Ovary (tissue), 10 donors: Measurements from ENCODE around the gene EXOG. TPM values are rescaled to one million over a fixed set of nuclear protein-coding genes. Genes with fewer than 3 reads are reported as not detected.

Experiments
- DNase-seq, 5 donors: peaks; one replicate each; pipeline ENCODE4 v3.0.0-alpha.2; 2019 to 2020
- H3K27ac ChIP-seq, 2 donors: fragments of 200-600 bp; one replicate each; pipeline versions ENCODE4 v1.5.1 to v1.8.0; 2019 to 2022
- H3K27me3 ChIP-seq: fragments of 200-600 bp; one replicate; pipeline ENCODE4 v1.8.0; 2022
- H3K36me3 ChIP-seq: fragments of 200-600 bp; sonication (generic); one replicate; pipeline ENCODE4 v1.5.1; 2019
- H3K4me1 ChIP-seq: one replicate; pipeline ENCODE4 v1.8.1; 2013; ENCODE audit warnings: mild to moderate bottlenecking, moderate library complexity; ENCODE audit not compliant: insufficient read depth
- H3K4me3 ChIP-seq: fragments of 200-600 bp; sonication (generic); one replicate; pipeline ENCODE4 v1.5.1; 2017
- H3K9me3 ChIP-seq, 2 donors: fragments of 200-600 bp in 1 of 2; sonication (generic) in 1 of 2; one replicate each; pipeline versions ENCODE4 v1.5.1 to v1.8.1; 2013 to 2019; ENCODE audit warnings: mild to moderate bottlenecking in 1 of 2, moderate library complexity in 1 of 2
- CTCF ChIP-seq, 3 donors: fragments of 450-650 bp in 2 of 3; fragments of 200-600 bp in 1 of 3; IDR thresholded peaks; one replicate each; pipeline versions ENCODE4 v1.5.1 to v1.8.0; 2016 to 2022; ENCODE audit warnings: antibody characterized with exemption in 3 of 3, mild to moderate bottlenecking in 1 of 3
- EP300 ChIP-seq: sonication (generic); formaldehyde crosslinking; IDR thresholded peaks from one replicate; pipeline ENCODE4 v1.6.1; 2017; ENCODE audit warnings: antibody characterized with exemption
- POLR2A ChIP-seq: fragments of 450-650 bp; IDR thresholded peaks from one replicate; pipeline ENCODE4 v1.6.1; 2017; ENCODE audit warnings: antibody characterized with exemption, mild to moderate bottlenecking, moderate library complexity
- whole genome bisulfite sequencing, 3 donors: extraction: QIAGEN DNeasy Blood & Tissue Kit in 1 of 3; methylation state at CpG; one replicate each; pipeline versions ENCODE4 v1.1.5 to v1.1.7; 2013 to 2017; 5-methylcytosine and 5-hydroxymethylcytosine counted together
- intact Hi-C, 4 donors: fragments of 100-400 bp; cut with DNase I; formaldehyde crosslinking; loops; one replicate each; pipeline versions ENCODE4 v1.11.0 to v1.15.1; 2022 to 2023
- long read RNA-seq, 3 donors: library from polyadenylated mRNA in 2 of 3; unstranded in 2 of 3; transcript quantifications; one replicate each; pipeline ENCODE4 v2.0.0 and lab custom pipeline, GENCODE V29; 2021 to 2026
- polyA plus RNA-seq, 2 donors: library from polyadenylated mRNA; stranded (reverse); fragments of 200-250 nt in 1 of 2; fragments of 350-450 nt in 1 of 2; fragmentation: Illumina TruSeq in 1 of 2; extraction: RNeasy Lipid Tissue Mini Kit (QIAGEN cat#74804) in 1 of 2; gene quantifications; one replicate each; pipeline ENCODE4 v1.2.3, GENCODE V29; 2013 to 2014
- total RNA-seq, 7 donors: library from RNA; depleted of rRNA in 2 of 7; stranded (reverse); fragments of >200 nt in 2 of 7; fragmentation: NEBNext Ultra II Directional in 3 of 7; extraction: Animal tissue kit (Norgen Biotek cat#: 25700) in 3 of 7; gene quantifications; one replicate each; pipeline versions ENCODE4 v1.1.0 to v1.2.4, GENCODE V29; 2016 to 2023
- donor health status: DM: no; HTN: no; CAD: no; lungs with moderate emphysema.
- donor health status: DM: no; HTN: no; CAD: no.
- donor health status: Bipolar disorder and iron deficiency.
- donor health status: DM: yes; HTN: yes; CAD: no.
- donor health status: DM: no; HTN: no; CAD: no.
- donor health status: DM: yes; HTN: yes; CAD: no.

Gene EXOG
- total RNA-seq (10 to 100 TPM in 1 of 7 donors, 1 to 10 TPM in 6; 7.7 to 14.8 (median 9.0) TPM), polyA plus RNA-seq (10 to 100 TPM in 1 of 2 donors, 1 to 10 TPM in 1; 5.4 to 12.6 TPM)
- long read RNA-seq, donor 1, partial matches to known transcripts = 0 of 11 reads
- long read RNA-seq, donor 1, other reads (novel, unspliced or antisense) = 6 of 11 reads
- long read RNA-seq, donor 2, partial matches to known transcripts = 0 of 3 reads
- long read RNA-seq, donor 2, other reads (novel, unspliced or antisense) = 0 of 3 reads
- long read RNA-seq, donor 3, partial matches to known transcripts = 0 of 10 reads
- long read RNA-seq, donor 3, other reads (novel, unspliced or antisense) = 6 of 10 reads

- peak; percentile 92 to 97 (median 95) for DNase-seq
- peak within 1 kb of the TSS; percentile 25 to 55 for H3K27ac ChIP-seq
- WGBS, 3 donors = 1% methylated on average over 52 to 53 of the region's 53 CpGs
- TF ChIP-seq EP300 (no peak), CTCF (IDR thresholded peaks at IDR 0.05) (peak; percentile 75 to 95 (median 80))
- no peaks in the 10 kb centered on the region for H3K4me1 ChIP-seq
- peak within 1 kb of the TSS; percentile 64 for H3K4me3 ChIP-seq
- H3K27me3 ChIP-seq = no peaks in the 10 kb centered on the region
- H3K9me3 ChIP-seq = no peaks in the 10 kb centered on the region
- intact Hi-C loops = no loop called here
- H3K36me3 ChIP-seq = no peaks in the 10 kb centered on the region
Measured at GRCh38 chr3:38496131-38496910, at the start of gene EXOG. Gene EXOG, plus strand, starts transcription at chr3:38496340. Its CDS starts 28 bp downstream, at chr3:38496368.

GRCh38 chr3:38446812-38447211 is 49.3 kb upstream of the EXOG start:
- H3K9me3 ChIP-seq = no peaks in the 10 kb centered on the region
- no peaks in the 10 kb centered on the region for H3K4me1 ChIP-seq
- no peak overlapping the region for H3K27ac ChIP-seq
- DNase-seq = no peak
- H3K27me3 ChIP-seq = no peaks in the 10 kb centered on the region
- intact Hi-C loops = loop anchor here in 1 of 4 donors (10.0 kb wide), 1 partner anchor 938 kb away; the partner anchor contains the start of gene SLC25A38
- H3K36me3 ChIP-seq = no peaks in the 10 kb centered on the region
- no peak overlapping the region for H3K4me3 ChIP-seq
- no peak for TF ChIP-seq CTCF (IDR thresholded peaks at IDR 0.05)
- TF ChIP-seq EP300 = no peak
- TF ChIP-seq POLR2A = no peak

GRCh38 chr3:38450853-38451252 is 45.3 kb upstream of the EXOG start:
- no peaks in the 10 kb centered on the region for H3K9me3 ChIP-seq
- no peaks in the 10 kb centered on the region for H3K36me3 ChIP-seq
- H3K4me3 ChIP-seq = no peak overlapping the region
- H3K27me3 ChIP-seq = no peaks in the 10 kb centered on the region
- no peak overlapping the region for H3K27ac ChIP-seq
- no peak for DNase-seq
- WGBS, 3 donors = 94 to 98% (median 95%) methylated on average over 3 of the region's 3 CpGs
- peaks cover 5% of the 10 kb centered on the region for H3K4me1 ChIP-seq
- TF ChIP-seq EP300 = no peak
- intact Hi-C loops = no loop called here

- H3K4me1 ChIP-seq = peaks cover 23% of the 10 kb centered on the region
- 9 to 23% (median 13%) methylated on average over 18 to 47 of the region's 48 CpGs for WGBS, 3 donors
- peak within 1 kb of the TSS; percentile 68 for H3K4me3 ChIP-seq
- H3K27me3 ChIP-seq = no peaks in the 10 kb centered on the region
- intact Hi-C loops = no loop called here
- no peaks in the 10 kb centered on the region for H3K36me3 ChIP-seq
- peak within 1 kb of the TSS; percentile 84 to 85 for H3K27ac ChIP-seq
- DNase-seq = peak; percentile 91 to 95 (median 92)
- TF ChIP-seq POLR2A (no peak), CTCF (IDR thresholded peaks at IDR 0.05) (no peak), EP300 (no peak)
- H3K9me3 ChIP-seq = no peaks in the 10 kb centered on the region
Measured at GRCh38 chr3:38453075-38453912, 42.8 kb upstream of the EXOG start, which contains the start of gene ACVR2B. Gene ACVR2B, plus strand, starts transcription at chr3:38453890. Its CDS starts 433 bp downstream, at chr3:38454323.
